H4 (cell line): Measurements from ENCODE around the gene SCNN1B. TPM values are rescaled to one million over a fixed set of nuclear protein-coding genes. Genes with fewer than 3 reads are reported as not detected.

Source experiments
- DNase-seq: peaks from one replicate; pipeline ENCODE4 v3.0.0-alpha.2; 2015; ENCODE audit warnings: low spot score
- total RNA-seq: library from RNA; depleted of rRNA; stranded (reverse); fragments of >200 nt; shearing (Covaris generic); gene quantifications from 2 replicates; pipeline ENCODE4 v1.2.3, GENCODE V29; 2014

The SCNN1B gene
- total RNA-seq, 1 experiment from 2014 or later, result not detected

DNA sequence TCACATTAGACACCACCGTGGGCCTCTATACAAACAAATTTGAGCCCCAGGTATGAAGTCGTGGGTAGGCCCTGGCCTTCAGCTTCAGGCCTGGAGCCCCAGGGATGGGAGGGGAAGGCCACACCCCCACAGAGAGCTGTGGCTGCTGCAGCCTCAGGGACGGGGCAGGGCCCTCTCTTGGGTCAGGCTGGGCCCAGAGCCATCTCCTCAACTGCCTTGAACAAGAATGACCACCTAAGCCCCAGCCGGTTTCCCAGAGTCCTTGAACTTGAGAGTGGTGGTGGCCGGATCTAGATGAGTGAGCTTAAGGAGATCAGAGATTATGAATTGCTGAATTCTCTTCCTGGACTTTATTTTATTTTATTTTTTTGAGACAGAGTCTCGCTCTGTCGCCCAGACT lies 18.6 kb downstream of the SCNN1B start:
- no peak for DNase-seq

DNA sequence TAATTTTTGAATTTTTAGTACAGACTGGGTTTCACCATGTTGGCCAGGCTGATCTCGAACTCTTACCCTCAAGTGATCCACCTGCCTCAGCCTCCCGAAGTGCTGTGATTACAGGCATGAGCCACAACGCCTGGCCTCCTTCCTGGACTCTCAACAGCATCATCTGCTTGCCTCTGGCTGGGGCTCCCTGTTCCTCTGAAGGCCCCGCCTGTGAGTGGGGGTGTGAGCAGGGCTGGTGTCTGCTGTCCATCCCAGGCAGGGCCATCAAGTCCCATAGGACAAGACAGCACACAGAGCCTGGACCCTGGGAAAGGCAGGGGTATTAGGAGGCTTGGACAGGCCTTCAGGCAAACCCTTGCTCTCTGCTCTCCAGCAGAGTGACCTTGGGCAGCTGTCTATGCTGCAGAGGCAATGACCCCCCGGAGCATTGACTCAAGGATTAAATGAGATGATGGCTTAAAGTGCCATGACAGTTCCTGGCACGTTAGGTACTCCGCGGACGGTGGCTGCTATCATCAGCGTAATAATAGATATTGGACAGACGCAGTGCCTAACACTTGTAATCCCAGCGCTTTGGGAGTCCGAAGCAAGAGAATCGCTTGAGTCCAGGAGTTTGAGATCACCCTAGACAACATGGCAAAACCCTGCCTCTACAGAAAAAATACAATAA lies 19.2 kb downstream of the SCNN1B start:
- DNase-seq, result no peak

DNA sequence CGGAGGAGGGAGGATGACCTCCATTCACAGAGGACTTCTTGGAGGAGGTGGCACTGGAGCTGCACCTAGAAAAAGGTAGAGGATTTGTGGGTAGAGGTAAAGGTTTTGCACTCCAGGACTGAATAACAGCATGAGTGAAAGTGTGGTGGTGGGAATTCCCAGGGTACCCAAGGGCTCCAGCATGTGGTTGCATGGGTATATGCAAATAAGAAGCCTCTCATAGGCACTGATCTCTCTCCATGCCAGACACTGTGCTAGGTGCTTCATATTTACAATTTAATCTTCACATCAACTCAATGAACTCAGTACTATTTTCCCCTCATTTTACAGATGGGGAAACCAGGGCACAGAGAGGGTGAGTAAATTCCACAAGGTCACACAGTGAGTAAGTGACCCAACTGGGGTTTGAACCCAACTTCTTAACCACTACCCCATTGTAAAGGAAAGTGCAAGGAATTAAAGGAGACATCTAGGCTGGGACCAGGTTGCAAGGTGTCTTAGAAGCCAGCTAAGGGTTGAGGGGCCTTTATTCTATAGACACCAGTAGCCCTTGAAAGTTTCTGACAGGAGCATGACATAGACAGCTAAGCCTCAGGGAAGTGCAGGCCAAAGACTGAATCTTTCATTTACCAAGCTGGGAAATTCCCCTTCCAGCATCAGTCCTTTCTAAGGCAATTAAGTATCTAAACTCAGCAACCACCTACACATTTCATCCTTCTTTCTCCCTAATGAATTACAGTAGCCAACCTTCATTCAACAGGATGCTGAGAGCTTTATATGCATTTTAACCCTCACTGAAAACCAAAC lies 21.3 kb downstream of the SCNN1B start:
- DNase-seq, result no peak

DNA sequence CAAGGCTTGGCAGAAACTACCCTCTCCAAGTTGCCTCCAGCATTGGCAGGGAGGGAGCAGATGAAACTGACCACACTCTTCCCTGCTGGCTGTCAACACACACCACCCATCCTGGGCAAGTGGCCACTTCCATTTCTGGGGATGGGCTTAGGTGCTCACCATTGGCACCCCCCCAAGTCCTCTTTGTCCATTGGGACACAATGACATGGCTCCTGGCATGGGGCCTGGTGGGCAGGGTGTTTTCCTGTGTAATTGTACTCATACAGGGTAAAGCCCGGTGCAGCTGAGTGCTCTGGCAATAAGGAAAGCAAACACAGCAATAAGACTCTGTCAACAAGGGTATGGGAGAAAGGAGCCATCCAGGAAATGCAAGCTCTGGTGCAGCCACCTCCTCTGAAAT lies 22.6 kb downstream of the SCNN1B start:
- DNase-seq, result peak; percentile 65

DNA sequence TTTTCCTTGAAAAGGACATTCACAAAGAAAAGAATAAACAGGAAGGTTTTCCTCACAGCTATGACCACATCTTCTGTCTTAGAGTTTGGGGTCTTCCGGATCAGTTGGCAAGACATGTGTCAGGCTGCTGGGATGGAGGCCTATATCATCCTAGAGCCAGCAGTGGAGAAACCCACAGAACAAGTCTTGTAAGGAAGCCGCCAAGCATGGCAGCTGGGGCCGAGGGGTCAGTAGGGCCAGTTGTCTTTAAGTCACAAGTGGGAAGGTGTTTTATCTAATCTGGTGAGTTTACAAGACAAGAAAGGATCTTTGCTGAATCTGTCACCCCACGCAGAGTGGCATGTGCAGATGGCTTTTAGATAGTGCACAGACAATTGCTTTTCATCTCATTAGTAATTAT lies 25.7 kb downstream of the SCNN1B start:
- DNase-seq, result no peak

DNA sequence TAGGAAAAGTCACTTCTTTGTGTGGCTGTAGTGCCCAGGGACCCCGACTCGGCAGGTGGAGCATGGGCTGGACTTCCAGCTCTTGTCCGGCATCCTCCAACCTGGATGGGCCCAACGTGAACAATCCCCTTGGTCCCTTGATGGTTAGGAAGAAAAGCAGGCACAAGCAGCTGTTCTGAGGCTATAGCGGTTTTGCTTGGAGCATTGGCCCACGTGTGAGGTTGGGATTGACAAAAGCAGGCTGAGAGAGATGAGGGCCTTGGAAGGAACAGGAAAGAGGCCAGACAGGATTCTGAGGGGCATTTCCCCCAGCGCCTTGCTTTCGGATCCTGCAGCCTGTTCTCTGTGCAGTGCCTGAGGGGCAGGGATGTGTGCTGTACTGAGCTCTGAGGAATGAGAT lies 28.1 kb downstream of the SCNN1B start:
- DNase-seq, result no peak

DNA sequence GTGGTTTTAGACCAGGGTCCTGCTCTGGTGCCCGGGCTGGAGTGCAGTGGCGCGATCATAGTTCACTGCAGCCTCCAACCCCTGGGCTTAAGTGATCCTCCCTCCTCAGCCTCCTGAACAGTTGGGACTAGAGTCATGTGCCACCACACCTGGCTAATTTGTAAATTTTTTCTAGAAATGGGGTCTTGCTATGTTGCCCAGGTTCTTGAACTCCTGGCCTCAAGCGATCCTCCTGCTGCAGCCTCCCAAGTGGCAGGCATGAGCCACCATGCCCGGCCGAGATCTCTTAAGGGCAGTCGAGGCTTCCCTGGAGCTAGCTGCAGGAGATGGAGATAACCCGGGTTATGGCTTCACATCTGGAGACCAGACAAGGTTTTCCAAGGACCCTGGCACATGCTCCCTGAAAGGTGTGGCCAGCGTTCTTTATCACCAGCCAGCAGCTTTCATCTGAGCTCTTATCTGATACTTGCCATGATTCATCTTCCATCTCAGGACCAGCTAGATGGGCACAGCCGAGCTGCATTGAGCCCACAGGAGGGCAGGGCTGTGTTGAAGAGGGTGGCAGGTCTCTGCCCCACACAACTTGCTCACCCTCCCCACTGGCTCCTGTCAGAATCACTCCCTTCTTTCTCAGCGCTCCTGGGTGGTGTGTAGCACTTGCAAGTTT lies 28.6 kb downstream of the SCNN1B start:
- DNase-seq, result no peak

DNA sequence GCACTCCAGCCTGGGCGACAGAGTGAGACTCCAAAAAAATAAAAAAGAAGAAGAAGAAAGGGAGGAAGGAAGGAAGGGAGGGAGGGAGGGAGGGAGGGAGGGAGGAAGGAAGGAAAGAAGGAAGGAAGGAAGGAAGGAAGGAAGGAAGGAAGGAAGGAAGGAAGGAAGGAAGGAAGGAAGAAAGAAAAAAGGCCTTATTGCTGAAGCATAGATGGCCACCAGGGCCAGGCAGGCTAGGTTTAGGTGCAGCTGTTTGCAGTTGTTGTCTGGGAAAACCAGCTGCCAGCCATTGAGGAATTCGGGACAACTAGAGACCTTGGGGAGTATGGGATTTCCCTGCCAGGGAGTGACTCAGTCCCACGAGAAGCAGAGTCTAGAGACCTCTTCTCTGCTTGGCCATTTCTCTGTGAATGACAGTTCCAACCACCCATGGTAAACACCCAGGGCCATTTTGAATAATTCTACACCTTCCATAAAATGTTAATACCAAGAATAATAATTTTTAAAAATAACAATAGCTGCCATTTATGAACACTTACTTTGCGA lies 31.0 kb downstream of the SCNN1B start:
- no peak for DNase-seq

DNA sequence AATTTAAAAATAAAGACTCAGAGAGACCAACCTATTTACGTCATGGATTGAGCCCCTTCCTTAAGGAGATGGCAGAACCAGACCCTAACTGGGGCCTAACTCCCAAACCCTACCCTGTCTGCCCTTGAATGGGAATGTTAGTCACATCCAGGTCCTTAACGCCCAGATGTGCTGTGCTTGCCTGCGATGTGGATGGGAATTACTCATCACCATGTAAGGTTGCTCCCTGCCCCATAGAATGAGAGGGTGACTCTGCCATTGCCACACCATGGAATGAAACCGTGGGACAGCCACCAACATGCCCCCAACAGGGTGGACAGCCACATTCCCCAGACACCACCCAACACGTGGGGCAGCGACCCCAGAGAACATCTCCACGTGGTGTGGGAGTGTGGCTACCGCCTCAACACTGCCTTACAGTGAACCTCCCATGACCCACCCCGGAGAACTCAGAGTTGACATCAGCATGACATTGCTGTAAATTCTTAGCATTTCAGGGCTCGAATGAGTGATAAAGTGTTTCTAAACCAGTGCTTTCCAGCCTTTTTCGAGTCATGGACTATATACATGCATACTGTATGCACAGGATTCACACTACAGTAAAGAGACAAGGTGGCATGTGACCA lies 31.8 kb downstream of the SCNN1B start:
- no peak for DNase-seq

DNA sequence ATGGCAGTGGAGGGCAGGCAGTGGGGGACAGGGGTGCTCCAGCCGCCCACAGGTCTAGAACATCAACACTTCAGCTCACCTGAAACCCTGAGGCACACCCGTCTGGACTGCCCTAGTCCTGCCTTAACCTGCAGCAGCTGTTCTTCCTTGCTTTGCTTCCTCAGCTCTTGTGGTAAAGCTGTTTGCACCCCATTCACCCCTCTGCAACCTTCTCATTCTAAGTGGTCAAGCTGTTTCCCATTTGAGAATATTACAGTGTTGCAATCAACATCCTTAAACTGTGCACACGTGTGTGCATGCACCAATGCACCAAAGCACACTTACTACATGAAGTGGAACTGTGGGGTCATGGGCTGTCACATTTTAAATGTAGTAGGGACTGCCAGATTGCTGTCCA lies 32.4 kb downstream of the SCNN1B start:
- no peak for DNase-seq

DNA sequence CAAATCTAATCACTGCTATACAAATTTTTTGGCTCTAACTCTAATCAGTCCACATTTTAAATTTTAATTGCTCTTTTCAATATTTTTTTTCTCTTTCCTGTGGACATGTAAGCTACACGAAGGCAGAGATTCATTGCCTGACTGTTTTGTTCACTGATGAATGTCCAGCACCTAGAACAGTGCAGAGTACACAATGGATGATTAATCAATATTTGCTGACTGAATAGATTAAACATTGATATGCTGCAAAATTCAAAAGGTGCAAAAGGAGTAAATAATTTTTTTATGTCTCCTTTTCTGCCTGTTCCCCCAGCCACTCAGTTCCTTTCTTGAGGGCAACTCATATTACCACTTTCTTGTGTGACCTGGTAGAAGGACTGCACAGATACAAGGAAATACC lies 32.8 kb downstream of the SCNN1B start:
- no peak for DNase-seq

DNA sequence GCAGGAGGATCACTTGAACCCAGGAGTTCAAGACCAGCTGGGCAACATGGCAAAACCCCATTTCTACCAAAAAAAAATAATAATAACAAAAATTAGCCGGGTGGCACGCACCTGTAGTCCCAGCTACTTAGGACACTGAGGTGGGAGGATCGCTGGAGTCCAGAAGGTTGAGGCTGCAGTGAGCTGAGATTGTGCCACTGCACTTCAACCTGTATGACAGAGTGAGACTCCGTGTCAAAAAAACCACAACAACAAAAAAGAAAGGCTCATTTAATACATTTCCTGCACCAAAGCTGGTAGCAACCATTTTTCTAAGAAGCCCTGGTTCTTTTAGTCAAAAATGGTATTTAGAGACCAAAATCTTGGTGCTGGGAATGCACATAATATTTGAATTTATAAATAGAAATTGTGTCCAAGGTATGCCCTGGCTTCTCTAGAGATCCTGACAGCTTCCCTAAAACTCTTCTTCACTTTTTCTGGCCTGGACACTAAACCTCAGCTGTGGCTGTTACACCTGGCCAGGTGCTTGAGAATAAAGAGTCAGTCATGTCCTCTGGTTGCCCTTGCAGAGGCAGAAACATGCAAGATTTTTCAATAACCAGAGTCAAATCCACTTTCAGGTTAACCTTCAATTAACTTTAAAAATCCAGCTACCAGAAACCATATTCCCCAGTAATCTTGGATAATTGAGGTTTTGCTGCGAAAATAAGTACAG lies 35.9 kb downstream of the SCNN1B start:
- no peak for DNase-seq

DNA sequence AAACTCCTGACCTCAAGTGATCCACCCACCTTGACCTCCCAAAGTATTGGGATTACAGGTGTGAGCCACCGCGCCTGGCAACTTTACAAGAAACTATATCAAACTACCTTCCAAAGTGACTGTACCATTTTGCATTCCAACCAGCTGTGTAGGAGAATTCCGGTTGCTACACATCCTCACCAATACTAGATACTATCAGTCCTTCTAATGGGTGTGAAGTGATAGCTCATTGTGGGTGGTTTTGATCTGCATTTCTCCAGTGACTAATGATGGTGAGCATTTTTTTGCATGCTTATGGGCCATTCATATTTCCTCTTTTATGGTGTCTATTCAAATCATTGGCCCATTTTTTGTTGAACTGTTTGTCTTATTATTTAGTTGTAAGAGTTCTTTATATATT lies 37.7 kb downstream of the SCNN1B start:
- DNase-seq, result no peak

DNA sequence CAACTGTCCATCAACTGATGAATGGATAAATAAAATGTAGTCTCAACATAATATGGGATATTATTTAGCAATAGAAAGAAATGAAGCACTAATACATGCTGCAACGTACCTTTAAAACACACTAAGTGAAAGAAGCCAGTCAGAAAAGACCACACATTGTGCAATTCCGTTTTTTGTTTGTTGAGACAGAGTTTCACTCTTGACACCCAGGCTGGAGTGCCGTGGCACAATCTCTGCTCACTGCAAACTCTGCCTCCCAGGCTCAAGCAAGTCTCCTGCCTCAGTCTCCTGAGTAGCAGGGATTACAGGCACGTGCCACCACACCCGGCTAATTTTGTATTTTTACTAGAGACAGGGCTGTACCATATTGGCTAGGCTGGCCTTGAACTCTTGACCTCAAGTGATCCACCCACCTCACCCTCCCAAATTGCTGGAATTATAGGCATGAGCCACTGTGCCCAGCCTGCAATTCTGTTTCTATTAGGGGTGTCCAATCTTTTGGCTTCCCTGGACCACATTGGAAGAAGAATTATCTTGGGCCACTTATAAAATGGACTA lies 40.1 kb downstream of the SCNN1B start:
- no peak for DNase-seq

DNA sequence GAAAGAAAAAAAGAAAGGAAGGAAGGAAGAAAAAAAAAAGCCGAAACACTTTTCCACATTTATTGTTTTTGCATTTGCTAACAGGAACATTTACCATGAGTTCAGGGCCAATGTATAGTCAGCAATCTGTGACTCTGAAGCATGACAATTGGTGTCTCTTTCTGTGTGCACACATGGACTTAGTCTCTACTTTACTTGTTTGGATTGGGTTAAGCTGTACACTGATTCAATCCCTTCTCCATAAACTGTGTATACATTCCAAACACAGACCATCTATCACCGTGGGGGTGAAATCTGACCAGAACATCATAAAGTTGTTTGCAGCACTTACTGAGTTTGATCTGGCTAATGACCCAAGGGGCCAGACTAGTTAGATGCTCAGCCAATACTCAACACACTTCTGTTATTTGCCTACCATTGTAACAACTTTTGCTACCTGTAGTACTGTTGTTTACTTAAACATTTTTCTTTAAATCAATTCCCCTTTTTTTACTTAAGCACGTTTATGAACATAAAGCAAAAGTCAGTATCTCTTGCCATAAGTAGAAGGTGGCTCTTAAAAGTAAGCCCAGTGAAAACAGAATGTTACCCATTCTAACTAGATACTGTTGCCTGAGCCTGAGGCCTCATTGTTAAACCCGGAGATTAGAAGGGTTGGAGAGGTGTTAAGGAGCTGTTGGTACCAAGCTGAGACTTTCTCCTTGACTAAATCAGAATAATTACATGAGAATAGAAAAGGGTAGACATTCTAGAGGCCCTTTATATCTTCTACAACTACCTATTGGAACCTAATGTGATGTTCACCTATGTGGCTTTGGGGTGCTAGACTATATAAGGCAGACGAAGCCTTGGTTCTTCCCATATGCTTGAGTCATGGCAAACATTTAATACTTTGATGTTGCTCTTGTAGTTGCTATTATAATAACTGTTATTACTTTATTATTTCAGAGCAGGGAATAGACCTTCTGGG lies 41.8 kb downstream of the SCNN1B start:
- no peak for DNase-seq

DNA sequence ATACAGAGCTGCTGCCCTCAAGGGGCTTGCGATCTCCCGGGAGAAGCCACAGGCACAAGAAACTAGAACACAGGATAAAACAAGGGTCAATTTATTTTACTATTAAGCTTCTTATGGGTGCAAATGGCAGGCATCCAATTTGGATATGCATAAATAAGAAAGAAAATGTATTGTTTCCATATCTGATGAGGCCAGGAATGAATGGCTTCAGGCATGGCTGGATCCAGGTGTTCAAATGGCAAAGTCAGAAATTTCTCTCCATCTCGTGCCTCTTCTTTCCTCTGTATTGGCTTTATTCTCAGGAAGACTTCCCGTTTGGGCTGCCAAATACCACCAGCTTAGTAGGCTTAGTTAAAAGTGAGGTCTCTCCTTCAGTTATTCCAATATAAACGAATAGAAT lies 43.1 kb downstream of the SCNN1B start:
- DNase-seq, result no peak

DNA sequence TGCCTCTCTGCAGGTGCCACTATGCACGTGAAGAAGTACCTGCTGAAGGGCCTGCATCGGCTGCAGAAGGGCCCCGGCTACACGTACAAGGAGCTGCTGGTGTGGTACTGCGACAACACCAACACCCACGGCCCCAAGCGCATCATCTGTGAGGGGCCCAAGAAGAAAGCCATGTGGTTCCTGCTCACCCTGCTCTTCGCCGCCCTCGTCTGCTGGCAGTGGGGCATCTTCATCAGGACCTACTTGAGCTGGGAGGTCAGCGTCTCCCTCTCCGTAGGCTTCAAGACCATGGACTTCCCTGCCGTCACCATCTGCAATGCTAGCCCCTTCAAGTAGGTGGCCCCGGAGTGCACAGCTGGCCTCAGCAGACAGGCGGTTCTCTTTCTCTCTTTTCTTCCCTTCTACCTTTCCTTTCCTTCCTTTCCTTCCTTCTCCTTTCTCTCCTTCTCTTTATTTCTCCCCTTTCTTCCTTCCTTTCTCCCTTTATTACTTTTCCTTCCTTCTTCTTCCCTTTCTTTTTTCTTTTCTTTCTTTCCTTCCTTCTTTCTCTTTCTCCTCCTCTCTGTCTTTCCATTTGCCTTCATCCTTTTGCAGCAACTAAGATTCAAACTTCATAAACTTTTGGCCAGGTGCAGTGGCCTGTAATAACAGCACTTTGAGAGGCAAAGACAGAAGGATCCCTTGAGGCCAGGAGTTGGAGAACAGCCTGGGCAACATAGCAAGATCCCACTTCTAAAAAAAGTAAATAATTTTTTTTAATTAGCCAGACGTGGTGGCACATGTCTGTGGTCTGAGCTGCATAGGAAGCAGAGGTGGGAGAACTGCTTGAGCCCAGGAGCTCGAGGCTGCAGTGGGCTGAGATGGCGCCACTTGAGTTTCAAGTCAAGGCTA lies 46.7 kb downstream of the SCNN1B start:
- DNase-seq, result no peak

DNA sequence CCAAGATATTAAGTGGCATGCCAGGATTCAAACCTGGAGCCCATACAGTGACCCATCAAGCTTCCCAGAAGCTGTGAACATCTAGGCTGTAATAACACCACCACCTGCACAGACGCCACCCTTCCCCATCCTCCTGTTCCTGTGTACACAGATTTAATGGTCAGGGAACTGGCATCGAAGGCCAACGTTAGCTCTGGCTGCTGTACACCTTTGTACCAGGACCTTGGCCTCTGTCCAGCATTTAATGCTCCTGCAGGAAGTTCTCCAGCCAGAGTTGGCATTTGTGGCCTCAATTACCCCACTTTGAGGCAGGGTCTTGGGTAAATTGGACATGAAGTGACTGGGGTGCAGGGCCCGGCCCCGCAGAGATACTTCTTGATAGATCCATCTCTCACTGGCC lies 49.3 kb downstream of the SCNN1B start:
- no peak for DNase-seq

DNA sequence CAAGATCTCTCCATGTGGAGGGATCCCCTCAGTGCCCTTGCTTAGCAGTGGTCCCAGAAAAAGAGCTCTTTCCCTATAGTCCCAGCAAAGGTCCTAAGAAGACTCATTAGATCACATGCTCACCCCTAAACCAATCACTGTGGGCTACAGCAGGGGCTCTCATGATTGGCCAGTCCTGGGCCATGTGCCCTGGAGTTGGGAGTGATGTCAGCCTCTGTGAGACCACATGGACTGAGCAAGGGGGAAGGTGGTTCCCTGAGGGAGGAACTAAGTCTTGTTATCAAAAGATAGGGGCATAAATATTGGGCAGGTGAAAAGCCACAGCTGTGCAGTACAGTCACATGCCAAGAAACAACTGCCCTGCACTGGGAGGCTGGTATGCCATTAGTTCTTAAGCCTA lies 51.3 kb downstream of the SCNN1B start:
- DNase-seq, result no peak
